K562 (cell line): ENCODE results near the gene EXTL1. TPM values are rescaled to one million over a fixed set of nuclear protein-coding genes. Genes with fewer than 3 reads are reported as not detected.

Experiments
- ATAC-seq: fragments of 200-7000 bp; cut with Tn5 transposase; 3 replicates; pipeline ENCODE4 v1.9.1; 2020; ENCODE audit warnings: moderate library complexity
- BruUV-seq: library from RNA; stranded (reverse); fragments of 400-500 nt; replicated peaks from 2 replicates; lab custom pipeline; 2021; lab: Mats Ljungman, UMichigan
- CTCF ChIA-PET: fragments of 300-600 bp; formaldehyde crosslinking; extraction: SDS; loops from one replicate; lab custom pipeline; 2021; ENCODE audit warnings: low intra/inter-chr PET ratio; lab: Yijun Ruan, JAX
- POLR2A ChIA-PET: fragments of 300-600, 350-650 bp; sonication (Branson Sonifier 250); formaldehyde crosslinking; extraction: SDS; loops from one replicate; lab custom pipeline; 2021; ENCODE audit warnings: antibody characterized with exemption, inconsistent platforms; lab: Yijun Ruan, JAX
- DNase-seq, 4 experiments: peaks; one replicate each; pipeline versions ENCODE4 v3.0.0 to v3.0.0-alpha.2; 2011 to 2018; ENCODE audit warnings: low spot score in 3 of 4, mixed read lengths in 3 of 4; ENCODE audit errors: extremely low read depth in 1 of 4
- FAIRE-seq: peaks from 2 replicates; lab custom pipeline; 2011; peaks lifted over from hg19 to GRCh38; lab: Jason Lieb, UNC
- H2AFZ ChIP-seq: 2 replicates; pipeline ENCODE4 v1.6.0; 2011; ENCODE audit warnings: low read depth, low read length, control low read depth, inconsistent platforms
- H3K27ac ChIP-seq: fragments of 200-600 bp; 3 replicates; pipeline ENCODE4 v1.8.0; 2011; ENCODE audit warnings: low read depth, mild to moderate bottlenecking, control low read depth, inconsistent platforms, low read length, moderate library complexity, mixed read lengths; ENCODE audit errors: extremely low read depth
- H3K27me3 ChIP-seq, 2 experiments: fragments of 300-600 bp in 1 of 2; 2 replicates in 1 of 2; 3 replicates in 1 of 2; pipeline versions ENCODE4 v1.6.0 to v1.8.0; 2011; ENCODE audit warnings: inconsistent platforms in 2 of 2, low read length in 2 of 2, mild to moderate bottlenecking in 1 of 2, mixed read lengths in 1 of 2, moderate library complexity in 1 of 2; ENCODE audit not compliant: control insufficient read depth in 2 of 2, insufficient read depth in 2 of 2
- H3K36me3 ChIP-seq: fragments of 300-600 bp; 3 replicates; pipeline ENCODE4 v1.8.0; 2011; ENCODE audit warnings: mild to moderate bottlenecking, low read length, inconsistent platforms; ENCODE audit not compliant: control insufficient read depth, insufficient read depth
- H3K4me1 ChIP-seq, 2 experiments: fragments of 200-600 bp in 1 of 2; replicated peaks in 1 of 2; 2 replicates in 1 of 2; 3 replicates in 1 of 2; pipeline versions ENCODE4 v1.5.1 to v1.8.0; 2011; ENCODE audit warnings: inconsistent platforms in 2 of 2, low read length in 2 of 2, mild to moderate bottlenecking in 1 of 2, mixed read lengths in 1 of 2, moderate library complexity in 1 of 2; ENCODE audit not compliant: control insufficient read depth in 2 of 2, insufficient read depth in 2 of 2
- H3K4me2 ChIP-seq: 2 replicates; pipeline ENCODE4 v1.6.1; 2011; ENCODE audit warnings: low read length, control low read depth, inconsistent platforms, mixed read lengths; ENCODE audit not compliant: insufficient read depth
- H3K4me3 ChIP-seq: fragments of 200-600 bp; sonication (generic), shearing (Covaris generic); 2 replicates; pipeline ENCODE4 v1.5.1; 2016; ENCODE audit warnings: control low read depth, inconsistent platforms
- H3K79me2 ChIP-seq: fragments of 200-600 bp; 3 replicates; pipeline ENCODE4 v1.8.0; 2011; ENCODE audit warnings: low read length, inconsistent platforms; ENCODE audit not compliant: control insufficient read depth, insufficient read depth
- H3K9ac ChIP-seq, 2 experiments: 2 replicates each; pipeline versions ENCODE4 v1.6.0 to v1.6.1; 2011; ENCODE audit warnings: low read depth in 2 of 2, low read length in 2 of 2, control low read depth in 1 of 2, inconsistent platforms in 1 of 2, mild to moderate bottlenecking in 1 of 2, mixed read lengths in 1 of 2; ENCODE audit not compliant: insufficient read depth in 1 of 2
- H3K9me1 ChIP-seq: one replicate; pipeline ENCODE4 v1.6.0; 2011; ENCODE audit warnings: inconsistent platforms, mild to moderate bottlenecking, low read length, moderate library complexity; ENCODE audit not compliant: control insufficient read depth, insufficient read depth
- H3K9me3 ChIP-seq: replicated peaks from 2 replicates; pipeline ENCODE4 v1.5.1; 2011; ENCODE audit warnings: low read depth, low read length, inconsistent platforms; ENCODE audit not compliant: control insufficient read depth, insufficient read depth
- H4K20me1 ChIP-seq: replicated peaks from 2 replicates; pipeline ENCODE4 v1.6.1; 2011; ENCODE audit warnings: low read length, inconsistent platforms, mixed read lengths; ENCODE audit not compliant: control insufficient read depth, insufficient read depth
- BMI1 ChIP-seq: fragments of 150-350 bp; IDR thresholded peaks from 2 replicates; pipeline ENCODE4 v1.6.1; 2014; ENCODE audit warnings: low read length
- CREB3L1 ChIP-seq: fragments of 450-650 bp; IDR thresholded peaks from 2 replicates; pipeline ENCODE4 v1.6.1; 2014; ENCODE audit warnings: low read depth, mild to moderate bottlenecking, moderate library complexity, borderline replicate concordance
- CTBP1 ChIP-seq: fragments of 450-650 bp; IDR thresholded peaks from 2 replicates; pipeline ENCODE4 v1.6.1; 2016; ENCODE audit warnings: borderline replicate concordance
- E2F1 ChIP-seq: sonication (generic); formaldehyde crosslinking; IDR thresholded peaks from 2 replicates; pipeline ENCODE4 v1.8.1; 2023; ENCODE audit warnings: mild to moderate bottlenecking, missing genetic modification reagents, moderate library complexity
- E2F5 ChIP-seq: sonication (generic); formaldehyde crosslinking; IDR thresholded peaks from 2 replicates; pipeline ENCODE4 v1.8.0; 2022; ENCODE audit warnings: mild to moderate bottlenecking, missing genetic modification reagents
- ETV1 ChIP-seq: fragments of 450-650 bp; conservative IDR thresholded peaks from 2 replicates; pipeline ENCODE4 v1.6.1; 2016; ENCODE audit warnings: missing genetic modification characterization, control low read depth, low read depth, missing compliant biosample characterization
- HMG20B ChIP-seq: fragments of 250-450 bp; sonication (Bioruptor Pico); IDR thresholded peaks from 2 replicates; pipeline ENCODE4 v1.5.0; 2021; ENCODE audit warnings: mild to moderate bottlenecking
- ILF3 ChIP-seq: fragments of 450-650 bp; IDR thresholded peaks from 2 replicates; pipeline ENCODE4 v1.6.1; 2018; ENCODE audit warnings: antibody characterized with exemption, mild to moderate bottlenecking, moderate library complexity, borderline replicate concordance
- PHTF2 ChIP-seq: fragments of 250-450 bp; sonication (Bioruptor Pico); IDR thresholded peaks from 2 replicates; pipeline ENCODE4 v1.5.0; 2021; ENCODE audit warnings: mild to moderate bottlenecking
- ZNF175 ChIP-seq: fragments of 200-800 bp; sonication (Bioruptor generic); IDR thresholded peaks from 2 replicates; pipeline ENCODE4 v1.6.1; 2016; ENCODE audit warnings: low read depth, mild to moderate bottlenecking, missing genetic modification characterization, missing compliant biosample characterization
- ZNF217 ChIP-seq: sonication (generic); formaldehyde crosslinking; IDR thresholded peaks from 2 replicates; pipeline ENCODE4 v1.8.0; 2022; ENCODE audit warnings: mild to moderate bottlenecking, missing genetic modification reagents
- ZNF280B ChIP-seq: fragments of 250-450 bp; sonication (Bioruptor Pico); IDR thresholded peaks from 2 replicates; pipeline ENCODE4 v1.5.1; 2021; ENCODE audit warnings: mild to moderate bottlenecking
- ZNF511 ChIP-seq: sonication (generic); formaldehyde crosslinking; IDR thresholded peaks from 2 replicates; pipeline ENCODE4 v1.8.0; 2022; ENCODE audit warnings: mild to moderate bottlenecking, missing genetic modification reagents
- ZNF561 ChIP-seq: fragments of 450-650 bp; formaldehyde crosslinking; conservative IDR thresholded peaks from 2 replicates; pipeline ENCODE4 v1.4.0; 2020; ENCODE audit warnings: mild to moderate bottlenecking, moderate library complexity
- ZNF778 ChIP-seq: fragments of 450-650 bp; formaldehyde crosslinking; IDR thresholded peaks from 2 replicates; pipeline ENCODE4 v1.4.0; 2020; ENCODE audit warnings: mild to moderate bottlenecking, moderate library complexity
- ZNF830 ChIP-seq: fragments of 250-450 bp; sonication (Bioruptor Pico); IDR thresholded peaks from 2 replicates; pipeline ENCODE4 v1.5.0; 2021; ENCODE audit warnings: mild to moderate bottlenecking
- WGBS: fragments of 100-300 bp; shearing (Covaris generic); methylation state at CpG from one replicate; pipeline ENCODE4 v1.1.6; 2016; ENCODE audit warnings: low coverage, mixed read lengths; ENCODE audit not compliant: insufficient coverage; ENCODE audit errors: missing lambda C conversion rate; 5-methylcytosine and 5-hydroxymethylcytosine counted together
- in situ Hi-C: fragments of 300-500 bp; cut with MboI; formaldehyde crosslinking; loops from 4 replicates; pipeline ENCODE4 v1.15.0; 2018; ENCODE audit warnings: inconsistent platforms, mixed read lengths
- intact Hi-C: fragments of 100-400 bp; cut with micrococcal nuclease; formaldehyde crosslinking; loops from 2 replicates; pipeline ENCODE4 v1.14.2; 2022
- polyA plus RNA-seq, 8 experiments: library from polyadenylated mRNA; depleted of rRNA in 4 of 8; stranded (reverse) in 5 of 8; unstranded in 3 of 8; fragments of >200 nt; fragmentation: Nextera tagmentation in 2 of 8; fragmentation: Illumina TruSeq in 1 of 8; extraction: Ambion mirVana in 2 of 8; extraction: Trizol in 1 of 8; gene quantifications; 2 replicates each; pipeline versions ENCODE4 v1.2.1 to v1.2.3, GENCODE V29; 2011 to 2014; ENCODE audit warnings: inconsistent platforms in 1 of 8, missing spikeins in 1 of 8
- total RNA-seq, 7 experiments: library from RNA; depleted of rRNA in 6 of 7; stranded (reverse); fragments of >200 nt in 6 of 7; fragmentation: Illumina TruSeq in 2 of 7; extraction: Trizol in 2 of 7; gene quantifications; 2 replicates each; pipeline versions ENCODE4 v1.2.1 to v1.2.3, GENCODE V29; 2011 to 2021; ENCODE audit warnings: low replicate concordance in 1 of 7

Gene EXTL1
- total and polyA plus RNA-seq, 9 of the 15 experiments (the other 6 are each of a cell fraction or from before 2014, with no cell fraction given) = 0.04 to 0.23 (median 0.08) TPM; not detected in 3

- ATAC-seq (peak; percentile 87), DNase-seq (peak; percentile 56 to 82 (median 66)), FAIRE-seq (peak; percentile 97)
- in situ Hi-C loops (no loop called here), intact Hi-C loops (no loop called here)
- no peak overlapping the region for H3K27ac ChIP-seq
- H3K9me1 ChIP-seq = no peaks in the 10 kb centered on the region
- H3K9ac ChIP-seq = peak overlapping the region in 1 of 2 experiments; percentile 21; a peak in 2 of 4 replicates
- no peaks in the 10 kb centered on the region for H4K20me1 ChIP-seq
- BruUV-seq = no TSS peak
- H3K4me1 ChIP-seq = peaks cover 19 to 35% of the 10 kb centered on the region in 2 experiments; a peak in 4 of 5 replicates
- CTCF ChIA-PET = interaction anchor here (2.9 kb wide), 1 partner anchor 132 kb away, joined by 25 read pairs; no protein-coding TSS in a partner anchor
- H3K27me3 ChIP-seq = no peaks in the 10 kb centered on the region
- POLR2A ChIA-PET = interaction anchor here (0.5 to 2.0 kb wide), 9 partner anchors 8 to 308 kb away, joined by 3 to 11 read pairs (median 3); no protein-coding TSS in a partner anchor
- H3K79me2 ChIP-seq = no peaks in the 10 kb centered on the region
- H3K4me2 ChIP-seq = no peak overlapping the region
- no peaks in the 10 kb centered on the region for H3K9me3 ChIP-seq
- WGBS = 22% methylated on average over 3 of the region's 3 CpGs
- no peak overlapping the region for H3K4me3 ChIP-seq
- no peaks in the 10 kb centered on the region for H3K36me3 ChIP-seq
- H2AFZ ChIP-seq = no peak overlapping the region; the same call in 1 of the 2 replicates
- no peak for TF ChIP-seq ETV1 (tag)
- no peak for TF ChIP-seq E2F1 (CRISPR knock-in tag)
- no peak for TF ChIP-seq PHTF2
- TF ChIP-seq ZNF217 = no peak
- 0 out of 2 replicates have a peak, but pooled peaks have one; percentile 12 for TF ChIP-seq CTBP1
- no peak for TF ChIP-seq ZNF778 (CRISPR knock-in tag)
- no peak for TF ChIP-seq ZNF561
- no peak for TF ChIP-seq E2F5 (CRISPR knock-in tag)
- no peak for TF ChIP-seq ZNF830 (CRISPR knock-in tag)
- TF ChIP-seq ZNF175 (CRISPR knock-in tag) = no peak
- no peak for TF ChIP-seq CREB3L1
- no peak for TF ChIP-seq HMG20B
- no peak for TF ChIP-seq ILF3
- no peak for TF ChIP-seq BMI1
- TF ChIP-seq ZNF280B (CRISPR knock-in tag) = no peak
- no peak for TF ChIP-seq ZNF511 (CRISPR knock-in tag)
These were observed 6.3 kb downstream of the EXTL1 start for GRCh38 chr1:26027716-26028489.
